LNCaP clone FGC (cell line): ENCODE results near the gene S1PR3.

Source experiments
- DNase-seq: peaks from one replicate; pipeline ENCODE4 v3.0.0-alpha.2; 2011; ENCODE audit warnings: low read depth
- H3K4me3 ChIP-seq: 2 replicates; pipeline ENCODE4 v1.5.1; 2011; ENCODE audit warnings: mild to moderate bottlenecking, low read depth, low read length, control low read depth
- TF ChIP-seq, protein P1 (sequence below): IDR thresholded peaks from 2 replicates; pipeline ENCODE4 v1.5.1; 2012; ENCODE audit warnings: mild to moderate bottlenecking; ENCODE audit not compliant: control insufficient read depth, insufficient read depth; ENCODE audit errors: extremely low read depth

The S1PR3 gene

DNA sequence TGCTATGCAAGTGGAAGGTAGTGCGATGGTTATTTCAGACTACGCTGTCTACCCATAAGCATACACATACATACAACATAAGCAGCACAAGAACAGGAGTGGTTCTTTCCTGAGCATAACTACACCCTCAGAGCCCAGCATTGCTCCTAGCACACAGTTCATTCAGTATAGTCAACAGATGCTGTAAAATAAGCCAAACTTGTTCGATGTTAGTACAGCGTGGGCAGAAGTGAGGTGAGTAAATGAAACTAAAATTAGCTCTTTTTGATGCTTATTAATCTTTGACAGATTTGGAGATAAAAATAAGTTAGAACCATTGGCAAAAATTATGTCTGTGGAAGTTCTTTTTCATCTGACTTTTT is 47.8 kb downstream of the S1PR3 start:
- H3K4me3 ChIP-seq = no peak overlapping the region
- TF ChIP-seq, protein P1, sequence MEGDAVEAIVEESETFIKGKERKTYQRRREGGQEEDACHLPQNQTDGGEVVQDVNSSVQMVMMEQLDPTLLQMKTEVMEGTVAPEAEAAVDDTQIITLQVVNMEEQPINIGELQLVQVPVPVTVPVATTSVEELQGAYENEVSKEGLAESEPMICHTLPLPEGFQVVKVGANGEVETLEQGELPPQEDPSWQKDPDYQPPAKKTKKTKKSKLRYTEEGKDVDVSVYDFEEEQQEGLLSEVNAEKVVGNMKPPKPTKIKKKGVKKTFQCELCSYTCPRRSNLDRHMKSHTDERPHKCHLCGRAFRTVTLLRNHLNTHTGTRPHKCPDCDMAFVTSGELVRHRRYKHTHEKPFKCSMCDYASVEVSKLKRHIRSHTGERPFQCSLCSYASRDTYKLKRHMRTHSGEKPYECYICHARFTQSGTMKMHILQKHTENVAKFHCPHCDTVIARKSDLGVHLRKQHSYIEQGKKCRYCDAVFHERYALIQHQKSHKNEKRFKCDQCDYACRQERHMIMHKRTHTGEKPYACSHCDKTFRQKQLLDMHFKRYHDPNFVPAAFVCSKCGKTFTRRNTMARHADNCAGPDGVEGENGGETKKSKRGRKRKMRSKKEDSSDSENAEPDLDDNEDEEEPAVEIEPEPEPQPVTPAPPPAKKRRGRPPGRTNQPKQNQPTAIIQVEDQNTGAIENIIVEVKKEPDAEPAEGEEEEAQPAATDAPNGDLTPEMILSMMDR = no peak
- DNase-seq = no peak

DNA sequence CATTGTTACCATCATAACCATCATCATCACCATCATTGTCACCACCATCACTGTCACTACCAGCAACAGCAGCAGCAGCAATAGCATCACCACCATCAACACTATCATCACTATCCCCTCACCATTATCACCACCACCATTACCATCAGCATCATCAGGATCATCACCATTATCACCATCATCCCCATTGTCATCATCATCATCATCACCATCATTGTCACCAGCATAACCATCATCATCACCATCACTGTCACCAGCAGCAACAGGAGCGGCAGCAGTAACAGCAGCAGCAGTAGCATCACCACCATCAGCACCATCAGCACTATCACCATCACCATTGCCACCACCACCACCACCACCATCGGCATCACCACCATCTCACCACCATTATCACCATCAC is 48.4 kb downstream of the S1PR3 start:
- no peak for DNase-seq
- H3K4me3 ChIP-seq = no peak overlapping the region
- TF ChIP-seq, protein P1 = no peak

DNA sequence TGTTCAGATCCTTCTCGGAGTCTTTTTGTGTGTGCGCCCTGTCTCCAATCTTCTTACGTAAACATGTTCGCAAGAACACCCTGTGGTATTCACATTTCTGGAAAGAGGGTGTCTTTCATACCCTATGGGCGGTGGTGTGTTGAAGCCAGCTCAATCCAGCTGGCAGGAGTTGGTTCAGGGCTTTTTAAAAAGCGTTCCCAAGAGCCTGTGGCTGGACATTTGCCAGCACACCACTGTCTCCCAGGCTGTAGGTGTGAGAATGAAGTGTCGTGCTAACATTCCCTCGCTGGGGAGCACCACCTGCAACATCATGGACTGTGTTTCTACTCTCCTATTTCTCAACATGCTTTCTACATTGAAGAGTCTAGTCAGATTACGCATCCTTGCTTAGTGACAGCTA is 51.7 kb downstream of the S1PR3 start:
- H3K4me3 ChIP-seq = no peak overlapping the region
- TF ChIP-seq, protein P1 = no peak
- DNase-seq = no peak

DNA sequence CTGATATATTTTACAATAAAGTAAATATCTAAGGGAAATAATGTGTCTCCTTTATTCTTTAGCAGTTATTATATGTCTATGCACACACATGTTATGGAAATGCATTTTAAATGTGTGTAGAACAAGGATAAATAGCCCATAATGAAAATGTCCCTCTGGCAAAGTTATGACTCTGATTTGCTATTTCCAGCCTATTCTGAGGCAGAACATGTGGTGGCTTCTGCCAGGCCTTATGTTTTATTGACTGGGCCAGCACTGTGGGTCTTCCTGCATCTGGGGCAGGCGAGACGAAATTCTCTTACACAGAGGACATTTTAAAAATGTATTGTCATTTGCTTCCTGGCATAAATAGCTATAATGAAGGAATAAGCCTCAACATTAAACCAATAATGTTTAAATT is 52.8 kb downstream of the S1PR3 start:
- DNase-seq = no peak
- H3K4me3 ChIP-seq = no peak overlapping the region
- TF ChIP-seq, protein P1 = no peak

DNA sequence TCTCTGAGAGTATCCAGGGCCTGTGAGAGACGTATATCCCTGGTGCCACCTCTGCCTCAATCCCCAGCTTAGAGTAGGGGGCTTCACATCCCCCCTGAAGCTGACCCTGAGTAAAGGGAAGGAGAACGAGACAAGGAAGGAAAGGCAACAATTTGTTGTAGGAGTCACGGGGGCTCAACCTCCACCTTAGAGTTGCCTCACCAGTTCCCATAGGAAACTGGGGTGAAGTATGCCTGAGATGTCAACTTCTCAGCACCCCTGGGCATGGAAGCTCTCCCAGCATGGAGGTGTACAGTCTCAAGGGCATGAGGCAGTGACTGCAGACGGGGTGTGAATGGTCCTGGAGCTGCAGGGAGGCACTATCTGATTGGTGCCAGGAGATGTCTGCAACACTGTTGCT is 53.6 kb downstream of the S1PR3 start:
- no peak for DNase-seq
- no peak overlapping the region for H3K4me3 ChIP-seq
- TF ChIP-seq, protein P1 = no peak

DNA sequence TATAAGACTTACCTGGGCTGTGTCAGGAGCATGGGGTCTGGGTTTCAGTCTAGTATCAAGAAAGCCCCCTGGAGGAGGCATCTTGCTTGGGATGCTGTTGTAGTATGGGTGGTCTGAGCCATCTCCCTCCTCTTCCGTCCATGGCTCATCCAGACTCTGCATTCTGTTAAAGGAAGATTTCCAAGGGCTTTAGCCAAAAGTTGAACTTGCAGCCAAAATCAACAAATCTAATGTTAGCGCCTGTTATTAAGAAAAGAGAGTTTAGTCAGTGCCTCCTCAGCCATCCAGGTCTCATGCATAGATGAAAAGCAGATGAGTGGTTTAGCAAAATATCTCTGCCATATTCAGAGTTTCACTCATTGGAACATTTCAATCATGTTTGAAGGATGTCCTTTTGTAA is 55.6 kb downstream of the S1PR3 start:
- no peak for DNase-seq
- H3K4me3 ChIP-seq = no peak overlapping the region
- TF ChIP-seq, protein P1 = no peak

DNA sequence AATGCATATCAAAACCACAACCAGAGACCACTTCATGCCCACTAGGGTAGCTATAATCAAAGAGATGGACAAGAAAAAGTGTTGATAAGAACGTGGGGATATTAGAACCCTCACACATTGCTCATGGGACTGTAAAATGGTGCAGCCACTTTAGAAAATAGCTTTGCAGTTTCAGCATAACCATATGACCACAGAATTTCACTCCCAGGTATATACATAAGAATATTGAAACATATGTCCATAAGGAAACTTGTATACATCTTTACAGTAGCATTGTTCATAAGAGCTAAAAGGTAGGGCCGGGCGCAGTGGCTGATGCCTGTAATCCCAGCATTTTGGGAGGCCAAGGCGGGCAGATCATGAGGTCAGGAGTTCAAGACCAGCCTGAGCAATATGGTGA is 56.4 kb downstream of the S1PR3 start:
- no peak for DNase-seq
- H3K4me3 ChIP-seq = no peak overlapping the region
- TF ChIP-seq, protein P1 = no peak
